Nucleus accumbens (tissue), 56 donors: ENCODE data around the gene LRRC72.
"Not testable (repeated sequence)": the region's sequence is repeated elsewhere in the genome, so short reads cannot be mapped to it uniquely, and the experiment has no call there.

Experiments used
- DNase-seq, 56 donors: peaks; one replicate each; lab custom pipeline; 2025; lab: John Stamatoyannopoulos, UW

Gene LRRC72

DNA sequence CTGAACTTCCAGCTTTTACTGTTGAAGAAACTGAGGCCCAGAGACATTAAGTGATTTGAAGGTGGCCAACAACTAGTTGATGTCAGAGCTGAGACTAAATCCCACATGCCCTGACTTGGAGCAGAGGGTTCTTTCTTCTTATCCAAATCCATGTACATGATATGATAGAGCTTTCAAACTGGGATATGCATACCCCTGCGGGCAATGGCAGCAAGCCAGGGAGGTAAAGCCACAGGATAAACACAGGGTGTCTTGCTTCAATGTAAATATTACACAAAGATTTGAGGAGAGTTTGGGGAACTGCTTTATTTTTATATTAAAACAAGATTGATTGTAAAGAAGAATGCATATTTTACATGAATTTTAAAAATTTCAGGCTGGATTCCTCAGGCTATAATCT lies 2.3 kb upstream of the LRRC72 start:
- DNase-seq = no peak

DNA sequence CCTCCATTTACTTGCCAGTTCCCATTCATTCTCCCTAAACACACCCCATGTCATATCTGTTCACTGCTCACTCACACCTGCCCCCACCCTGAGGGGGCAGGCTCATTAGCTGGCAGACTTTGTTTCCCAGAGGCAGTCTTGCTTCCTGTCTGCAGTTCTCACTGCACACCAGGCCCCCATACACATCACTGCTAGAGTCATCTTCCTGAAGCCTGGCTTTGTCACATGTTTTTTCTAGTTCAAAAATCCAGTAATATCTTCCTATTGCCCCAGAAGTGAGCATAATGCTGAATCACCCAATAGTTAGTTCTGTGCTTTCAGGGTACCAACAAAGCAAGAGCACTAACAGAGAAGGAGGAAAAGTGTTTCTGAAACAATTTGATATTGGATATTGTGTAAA lies 1.9 kb downstream of the LRRC72 start:
- DNase-seq = no peak

DNA sequence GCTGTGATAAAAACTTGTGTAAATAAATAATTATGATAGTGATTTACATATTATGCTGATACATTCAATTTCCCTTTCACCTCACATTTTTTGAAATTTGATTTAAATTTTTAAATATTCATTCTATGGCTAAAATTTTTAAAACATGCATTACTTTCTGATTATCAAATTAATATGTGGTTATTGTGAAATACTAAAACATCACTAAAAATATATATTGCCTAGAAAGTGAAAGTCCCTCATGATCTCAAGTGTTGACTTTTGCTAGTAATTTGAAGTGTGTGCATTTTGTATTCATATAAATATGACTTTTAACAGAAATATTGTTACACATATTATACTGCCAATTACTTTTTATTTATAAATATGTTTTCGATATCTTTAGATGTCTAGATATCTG lies 3.1 kb downstream of the LRRC72 start:
- no peak for DNase-seq

DNA sequence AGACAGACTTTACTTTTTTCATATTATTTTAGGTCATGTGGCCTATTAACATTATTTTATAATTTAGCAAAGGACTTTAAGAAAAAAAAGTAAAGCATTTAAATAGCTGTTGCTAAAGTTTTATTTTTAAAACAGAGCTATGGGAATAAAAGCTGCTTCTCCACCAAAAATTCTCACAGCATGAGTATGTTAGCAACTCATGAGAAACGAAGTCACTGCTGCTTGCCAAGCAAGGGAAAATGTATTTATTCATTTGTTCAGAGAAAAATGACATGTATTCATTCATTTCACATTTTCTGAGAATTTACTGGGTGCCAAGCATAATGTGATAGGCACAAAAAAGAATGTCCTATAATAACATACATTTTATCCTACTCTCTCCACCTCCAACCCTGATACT lies 5.1 kb downstream of the LRRC72 start:
- no peak for DNase-seq

DNA sequence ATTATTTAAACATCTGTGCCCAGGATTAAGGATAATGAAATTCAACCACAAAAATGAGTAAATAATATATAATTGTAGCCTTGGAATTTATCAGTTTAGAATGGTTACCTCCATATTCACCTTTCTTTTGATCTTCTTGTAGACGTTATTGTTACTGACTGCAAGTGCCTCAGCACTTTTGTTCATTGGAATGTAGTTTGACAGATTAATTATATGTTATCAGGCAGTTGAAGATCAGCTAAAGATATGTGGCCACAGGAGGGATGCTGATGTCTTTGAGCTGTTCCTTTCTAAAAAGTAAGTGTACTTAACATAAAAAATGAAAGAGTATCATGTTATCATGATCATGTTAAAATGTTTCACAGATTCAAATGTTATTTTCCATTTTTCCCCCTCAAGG lies 5.6 kb downstream of the LRRC72 start:
- no peak for DNase-seq

DNA sequence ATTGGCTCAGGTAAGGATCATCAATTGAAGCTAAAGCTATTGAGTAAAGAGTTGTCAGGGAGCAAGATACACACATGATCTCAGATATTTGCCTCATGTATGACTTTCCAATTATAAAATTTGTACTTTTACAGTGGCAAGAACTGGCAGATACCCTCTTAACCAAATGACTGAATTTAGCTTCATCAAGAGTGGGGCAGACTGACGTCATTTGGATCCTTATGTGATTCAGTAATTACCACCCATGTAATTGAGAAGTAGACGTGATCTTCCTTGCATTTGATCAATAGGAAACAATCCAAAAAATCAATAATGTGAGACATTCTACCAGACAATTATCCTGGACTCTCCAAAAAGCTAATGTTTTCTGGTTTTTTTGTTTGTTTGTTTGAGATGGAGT lies 8.9 kb downstream of the LRRC72 start:
- no peak for DNase-seq

GRCh38 chr7:16540559-16540958 lies 13.9 kb downstream of the LRRC72 start:
- not testable (repeated sequence) for DNase-seq

- DNase-seq = no peak
Measured at GRCh38 chr7:16542401-16542800, 15.8 kb downstream of the LRRC72 start.

DNA sequence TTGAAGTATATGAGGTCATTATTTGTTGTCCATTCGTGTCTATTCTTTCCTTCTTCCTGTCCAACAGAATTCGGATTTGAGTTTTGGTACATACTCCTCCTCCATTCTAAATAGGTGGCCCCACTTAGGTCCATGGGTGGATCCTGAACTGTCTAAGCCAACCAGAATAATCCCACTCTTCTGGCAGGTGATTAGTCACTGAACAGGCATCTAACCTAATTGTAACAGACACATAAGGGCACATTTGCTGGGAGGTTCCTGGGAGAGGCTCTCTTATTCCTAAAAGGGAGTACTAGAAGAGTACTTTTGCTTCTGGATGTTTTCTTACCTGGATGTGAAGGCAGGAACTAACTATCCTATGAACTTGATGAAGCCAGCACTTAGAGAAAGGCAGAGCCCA lies 16.8 kb downstream of the LRRC72 start:
- no peak for DNase-seq

DNA sequence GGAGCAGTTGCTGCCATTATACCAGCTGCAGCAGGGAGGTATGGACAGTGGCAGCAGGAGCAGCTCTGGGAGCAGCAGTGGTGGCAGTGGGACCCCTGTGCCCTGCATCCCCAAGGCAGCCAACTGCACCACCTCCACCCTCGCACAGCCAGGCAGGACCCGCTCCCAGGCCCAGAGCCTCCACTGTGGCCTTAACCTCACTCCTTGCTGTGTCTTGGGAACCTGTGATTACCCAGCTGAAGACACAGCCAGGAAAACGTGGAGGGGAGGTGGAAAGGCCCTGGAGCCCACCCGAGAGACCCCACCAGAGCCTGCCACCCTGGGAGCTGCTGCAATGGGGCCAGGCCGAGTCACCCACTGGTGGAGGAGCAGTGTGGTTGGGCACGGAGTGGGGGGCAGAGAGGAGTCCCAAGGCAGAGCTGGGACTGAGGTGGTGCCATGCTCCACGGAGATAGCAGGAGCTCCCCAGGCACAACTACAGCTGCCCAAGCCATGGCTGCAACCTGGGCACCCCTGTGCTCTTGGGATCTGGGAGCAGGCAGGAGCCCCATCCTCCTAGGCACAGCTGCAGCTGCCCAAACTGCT lies 20.4 kb downstream of the LRRC72 start:
- no peak for DNase-seq

DNA sequence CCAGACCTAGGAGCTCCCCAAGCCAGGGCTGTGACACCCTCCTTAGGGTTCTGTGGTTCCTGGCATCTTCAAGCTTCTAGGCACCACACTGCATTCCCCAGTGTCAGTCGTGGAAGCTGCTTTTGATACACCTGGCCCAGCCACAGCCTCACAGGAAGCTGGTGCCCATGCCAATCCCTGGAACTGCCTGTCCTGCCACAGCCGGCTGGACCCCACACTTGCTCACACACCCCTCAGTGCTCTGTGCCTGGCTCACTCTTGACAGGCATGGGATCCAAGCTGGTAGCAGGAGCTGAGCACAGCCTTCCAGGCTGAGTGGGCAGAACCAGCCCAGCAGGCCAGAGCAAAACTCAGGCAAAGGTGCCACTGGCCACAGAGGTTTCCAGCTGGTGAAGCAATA lies 21.8 kb downstream of the LRRC72 start:
- DNase-seq = no peak

DNA sequence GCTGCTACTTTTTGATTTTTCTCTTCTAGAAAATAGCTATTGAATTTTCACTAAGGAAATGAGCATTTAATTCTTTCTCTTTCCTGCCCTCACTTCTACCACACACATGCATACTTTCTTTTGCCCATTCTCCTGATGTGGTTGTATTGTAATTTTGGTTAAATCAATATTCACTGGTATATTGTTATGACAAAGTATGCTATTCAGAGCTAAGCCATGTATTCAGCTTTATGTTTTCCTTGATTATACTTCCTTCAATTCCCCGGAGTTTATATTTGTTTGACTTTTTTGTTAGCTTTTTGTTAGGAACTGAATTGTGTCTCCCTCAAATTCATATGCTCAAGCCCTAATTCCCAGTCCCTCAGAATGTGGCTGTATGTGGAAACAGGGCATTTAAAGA lies 24.0 kb downstream of the LRRC72 start:
- no peak for DNase-seq

DNA sequence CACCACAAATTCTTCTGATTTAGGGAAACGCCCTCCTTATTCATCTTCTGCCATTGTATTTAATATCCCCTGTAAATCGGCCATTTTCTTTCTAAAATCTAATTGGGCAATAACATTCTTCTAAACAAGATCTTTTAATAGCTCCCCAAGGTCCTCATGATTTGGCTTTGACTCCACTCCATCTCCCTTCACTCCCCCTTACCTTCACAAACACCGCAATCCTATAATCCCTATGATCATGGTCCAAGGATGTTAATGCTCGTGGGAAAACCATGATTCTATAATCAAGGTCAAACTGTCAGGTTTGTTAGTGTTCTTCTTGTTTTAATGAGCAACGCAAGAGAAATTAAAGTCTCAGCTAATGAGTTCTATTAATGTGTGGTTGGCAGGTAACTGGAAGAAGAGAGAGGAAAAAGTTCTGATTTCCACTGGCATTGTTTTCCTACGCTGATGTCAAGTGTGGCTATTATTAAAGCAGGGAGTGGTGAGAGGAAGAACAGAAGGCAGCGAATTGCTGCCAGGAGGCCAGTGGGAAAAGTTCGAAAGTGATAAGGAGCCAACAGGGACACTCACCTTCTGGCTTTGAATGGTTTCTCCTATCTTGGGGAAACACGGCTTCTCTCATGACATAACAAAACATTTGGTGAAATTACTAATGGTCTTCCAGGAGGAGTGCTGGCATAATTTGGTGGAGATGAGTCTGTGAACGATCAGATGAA lies 28.1 kb downstream of the LRRC72 start:
- DNase-seq = no peak

DNA sequence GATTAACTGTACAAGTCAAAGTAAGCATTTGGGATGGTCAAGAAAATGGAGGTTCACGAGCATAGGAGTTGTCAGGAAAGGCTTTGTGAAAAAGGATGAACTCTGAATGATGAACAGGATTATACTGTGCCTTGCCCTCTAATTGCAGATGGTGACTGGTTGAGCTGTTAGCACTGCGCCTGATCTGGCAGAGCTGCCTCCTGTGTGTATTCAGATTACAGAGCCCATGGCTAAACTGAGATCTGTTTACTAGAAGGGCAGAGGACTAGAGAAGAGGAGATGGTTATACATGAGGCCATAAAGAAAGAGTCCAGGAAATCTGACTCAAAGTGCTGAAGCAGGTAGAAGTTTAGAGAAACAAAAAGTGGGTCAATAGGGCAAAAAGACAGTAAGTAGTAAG lies 29.7 kb downstream of the LRRC72 start:
- DNase-seq = no peak

- no peak for DNase-seq
Measured at GRCh38 chr7:16558761-16559302, 32.2 kb downstream of the LRRC72 start.

- no peak for DNase-seq
Measured at GRCh38 chr7:16559497-16560179, 33.0 kb downstream of the LRRC72 start.

DNA sequence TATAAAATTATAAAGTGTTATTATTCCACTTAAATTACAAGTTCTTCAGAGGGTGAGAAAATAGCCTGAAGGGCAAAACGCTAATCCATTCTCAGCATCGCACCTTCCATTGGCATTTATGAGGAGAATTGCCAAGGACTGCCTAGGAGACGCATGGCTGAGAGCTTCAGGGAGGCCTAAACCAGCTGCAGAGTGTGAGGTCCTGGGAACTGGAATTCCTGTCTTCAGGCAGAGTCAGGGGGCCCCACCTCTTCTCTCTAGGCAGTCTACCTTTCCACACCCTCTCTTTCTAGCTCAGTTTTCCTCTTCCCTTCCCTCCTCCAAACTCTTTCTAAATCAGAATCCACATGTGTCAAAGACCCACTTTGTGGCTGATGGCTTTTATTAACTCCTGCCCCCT lies 35.3 kb downstream of the LRRC72 start:
- no peak for DNase-seq

GRCh38 chr7:16562456-16563220 lies 36.0 kb downstream of the LRRC72 start:
- no peak for DNase-seq

DNA sequence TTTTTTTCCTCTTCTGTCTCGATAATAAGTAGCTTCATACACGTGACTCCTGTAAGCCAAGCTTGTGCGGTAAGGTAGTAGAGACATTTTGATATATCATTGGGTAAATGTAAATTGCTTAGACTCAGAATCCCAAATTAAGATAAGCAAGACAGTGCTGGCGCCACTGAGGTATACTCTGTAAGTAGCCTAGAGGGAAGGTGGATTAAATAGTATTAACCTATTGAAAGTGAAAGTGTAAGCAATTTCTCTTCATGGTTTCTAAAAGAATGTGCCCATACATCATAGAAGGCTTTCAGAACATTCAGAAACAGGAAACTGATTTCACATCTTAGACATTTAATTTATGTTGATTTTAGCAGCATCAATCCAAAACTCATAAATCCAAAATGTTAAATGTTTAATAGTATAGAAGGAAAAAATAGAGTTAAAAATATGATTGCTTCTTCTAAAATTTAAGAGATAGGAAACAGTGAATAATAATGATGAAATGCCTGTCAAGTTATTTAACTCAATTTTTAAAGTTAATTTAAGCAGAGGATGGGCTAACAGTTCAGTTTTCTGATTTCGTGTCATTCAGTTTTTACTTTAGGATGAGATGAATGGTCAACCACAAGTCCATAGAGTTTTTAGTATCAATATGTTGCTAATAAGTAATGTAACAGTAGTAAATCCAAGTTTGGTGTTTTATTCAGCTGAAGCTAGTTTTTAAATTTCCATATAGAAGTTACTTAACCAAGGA lies 36.8 kb downstream of the LRRC72 start:
- DNase-seq = no peak

GRCh38 chr7:16564023-16564380 lies 37.4 kb downstream of the LRRC72 start:
- no peak for DNase-seq
